Karpas-422 (cell line): ENCODE results near the gene SNX15. TPM values are rescaled to one million over a fixed set of nuclear protein-coding genes. Genes with fewer than 3 reads are reported as not detected.
A peak's percentile ranks its signal among the peaks of the same experiment; 100 is the strongest.
"Not testable (repeated sequence)": the region's sequence is repeated elsewhere in the genome, so short reads cannot be mapped to it uniquely, and the experiment has no call there.

ENCODE experiments used
- DNase-seq: peaks from one replicate; pipeline ENCODE4 v3.0.0-alpha.2; 2015
- H2AFZ ChIP-seq: fragments of 200-600 bp; sonication (generic); 2 replicates; pipeline ENCODE4 v1.6.1; 2014; ENCODE audit warnings: antibody characterized with exemption, low read length, mixed read lengths
- H3K27ac ChIP-seq: fragments of 200-600 bp; sonication (generic); 2 replicates; pipeline ENCODE4 v1.5.1; 2014; ENCODE audit warnings: mild to moderate bottlenecking, low read length, moderate library complexity
- H3K27me3 ChIP-seq: fragments of 200-600 bp; sonication (generic); 2 replicates; pipeline ENCODE4 v1.6.1; 2014; ENCODE audit warnings: low read length, mixed read lengths
- H3K36me3 ChIP-seq: fragments of 200-600 bp; sonication (generic); 2 replicates; pipeline ENCODE4 v1.6.1; 2014; ENCODE audit warnings: low read length, mixed read lengths; ENCODE audit not compliant: insufficient read depth
- H3K4me1 ChIP-seq: fragments of 200-600 bp; sonication (generic); 2 replicates; pipeline ENCODE4 v1.6.1; 2014; ENCODE audit warnings: mild to moderate bottlenecking, low read length, mixed read lengths
- H3K4me2 ChIP-seq: fragments of 200-600 bp; sonication (generic); 2 replicates; pipeline ENCODE4 v1.6.1; 2014; ENCODE audit warnings: low read length, low read depth, mild to moderate bottlenecking; ENCODE audit not compliant: poor library complexity, severe bottlenecking
- H3K4me3 ChIP-seq: fragments of 200-600 bp; sonication (generic); 2 replicates; pipeline ENCODE4 v1.5.1; 2014; ENCODE audit warnings: mild to moderate bottlenecking, antibody characterized with exemption, low read length, mixed read lengths
- H3K79me2 ChIP-seq: fragments of 200-600 bp; sonication (generic); 2 replicates; pipeline ENCODE4 v1.6.1; 2014; ENCODE audit warnings: mild to moderate bottlenecking, low read length, mixed read lengths
- H3K9ac ChIP-seq: fragments of 200-600 bp; sonication (generic); 2 replicates; pipeline ENCODE4 v1.6.0; 2014; ENCODE audit warnings: low read length
- H3K9me2 ChIP-seq: fragments of 200-600 bp; sonication (generic), shearing (Covaris generic); replicated peaks from 2 replicates; pipeline ENCODE4 v1.6.0; 2014; ENCODE audit warnings: mild to moderate bottlenecking, low read length, moderate library complexity; ENCODE audit not compliant: insufficient read depth
- H3K9me3 ChIP-seq: fragments of 300-700, 200-600 bp; sonication (generic); 2 replicates; pipeline ENCODE4 v1.6.1; 2014; ENCODE audit warnings: low read length, mixed read lengths
- H4K20me1 ChIP-seq: fragments of 200-600 bp; sonication (generic); 2 replicates; pipeline ENCODE4 v1.6.1; 2014; ENCODE audit warnings: mild to moderate bottlenecking, antibody characterized with exemption, low read length, low read depth; ENCODE audit not compliant: insufficient read depth
- total RNA-seq: library from RNA; depleted of rRNA; stranded (reverse); fragments of >200 nt; shearing (Covaris generic); gene quantifications from 2 replicates; pipeline ENCODE4 v1.2.3, GENCODE V29; 2014; ENCODE audit warnings: low replicate concordance; rRNA removed

Gene SNX15, protein sequence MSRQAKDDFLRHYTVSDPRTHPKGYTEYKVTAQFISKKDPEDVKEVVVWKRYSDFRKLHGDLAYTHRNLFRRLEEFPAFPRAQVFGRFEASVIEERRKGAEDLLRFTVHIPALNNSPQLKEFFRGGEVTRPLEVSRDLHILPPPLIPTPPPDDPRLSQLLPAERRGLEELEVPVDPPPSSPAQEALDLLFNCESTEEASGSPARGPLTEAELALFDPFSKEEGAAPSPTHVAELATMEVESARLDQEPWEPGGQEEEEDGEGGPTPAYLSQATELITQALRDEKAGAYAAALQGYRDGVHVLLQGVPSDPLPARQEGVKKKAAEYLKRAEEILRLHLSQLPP
- total RNA-seq, result 14.2 and 17.6 TPM in 2 replicates

DNA sequence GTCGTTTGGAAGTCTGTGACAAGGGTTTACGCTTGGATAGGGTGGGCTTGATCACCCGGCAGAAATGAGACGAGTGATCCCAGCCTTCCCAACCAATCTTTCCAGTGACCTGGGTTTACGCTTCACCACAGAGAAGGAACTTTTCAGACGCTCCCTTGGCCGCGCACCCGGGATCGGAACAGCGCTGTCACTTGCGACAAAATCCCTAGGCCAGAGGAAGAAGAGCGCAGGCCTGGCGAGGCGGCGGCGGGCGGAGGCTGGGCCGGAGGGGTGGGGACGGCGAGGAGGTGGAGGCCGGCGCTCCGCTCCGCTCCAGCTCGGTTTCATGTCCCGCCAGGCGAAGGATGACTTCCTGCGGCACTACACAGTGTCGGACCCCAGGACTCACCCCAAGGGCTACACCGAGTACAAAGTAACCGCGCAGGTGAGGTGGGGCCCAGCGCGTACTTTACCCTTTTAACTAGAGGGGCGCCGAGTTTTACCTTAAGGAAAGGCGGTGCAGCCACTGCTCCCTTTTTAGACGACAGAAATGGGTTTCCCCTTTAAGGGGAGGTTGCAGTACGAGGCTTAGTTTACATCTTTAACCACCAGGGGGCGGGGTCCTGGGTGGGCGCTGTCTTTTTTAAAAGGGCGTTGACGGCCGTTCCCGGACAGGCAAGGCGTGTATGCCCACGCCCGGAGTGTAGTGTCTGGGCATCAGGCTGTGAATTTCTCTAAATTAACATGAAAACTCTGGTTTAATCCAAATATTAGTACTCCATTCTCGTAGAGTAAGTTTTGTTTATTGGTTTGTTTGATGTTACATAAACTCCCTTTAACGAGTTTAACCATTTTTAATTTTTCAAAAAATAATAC is at the start of gene SNX15:
SNX15 (plus strand) TSS at position 227 of the 855 bp plus-strand sequence; CDS start at position 326, 99 bp downstream.
- Histone ChIP-seq H2AFZ (peak within 1 kb of the TSS; percentile 49; the same call in 1 of the 2 replicates), H3K9me3 (no peaks in the 10 kb centered on the region), H3K4me3 (peak within 1 kb of the TSS; percentile 62), H3K4me2 (peak within 1 kb of the TSS; percentile 78), H3K27ac (peak within 1 kb of the TSS; percentile 50), H3K4me1 (peaks cover 18% of the 10 kb centered on the region), H3K27me3 (no peaks in the 10 kb centered on the region), H3K36me3 (no peaks in the 10 kb centered on the region), H3K9ac (peak within 1 kb of the TSS; percentile 63), H3K79me2 (no peaks in the 10 kb centered on the region), H3K9me2 (no peaks in the 10 kb centered on the region), H4K20me1 (no peaks in the 10 kb centered on the region)
- peak; percentile 98 for DNase-seq

DNA sequence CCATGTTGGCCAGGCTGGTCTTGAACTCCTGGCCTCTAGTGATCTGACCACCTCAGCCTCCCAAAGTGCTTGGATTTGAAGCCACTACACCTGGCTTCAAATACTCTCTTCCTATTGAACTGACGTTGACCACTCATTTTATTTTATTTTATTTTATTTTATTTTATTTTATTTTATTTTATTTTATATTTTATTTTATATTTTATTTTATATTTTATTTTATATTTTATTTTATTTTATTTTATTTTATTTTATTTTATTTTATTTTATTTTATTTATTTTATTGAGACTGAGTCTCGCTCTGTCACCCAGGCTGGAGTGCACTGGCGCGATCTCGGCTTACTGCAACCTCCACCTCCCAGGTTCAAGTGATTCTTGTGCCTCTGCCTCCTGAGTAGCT is 43.9 kb upstream of the SNX15 start:
- not testable (repeated sequence) for H3K27ac ChIP-seq

DNA sequence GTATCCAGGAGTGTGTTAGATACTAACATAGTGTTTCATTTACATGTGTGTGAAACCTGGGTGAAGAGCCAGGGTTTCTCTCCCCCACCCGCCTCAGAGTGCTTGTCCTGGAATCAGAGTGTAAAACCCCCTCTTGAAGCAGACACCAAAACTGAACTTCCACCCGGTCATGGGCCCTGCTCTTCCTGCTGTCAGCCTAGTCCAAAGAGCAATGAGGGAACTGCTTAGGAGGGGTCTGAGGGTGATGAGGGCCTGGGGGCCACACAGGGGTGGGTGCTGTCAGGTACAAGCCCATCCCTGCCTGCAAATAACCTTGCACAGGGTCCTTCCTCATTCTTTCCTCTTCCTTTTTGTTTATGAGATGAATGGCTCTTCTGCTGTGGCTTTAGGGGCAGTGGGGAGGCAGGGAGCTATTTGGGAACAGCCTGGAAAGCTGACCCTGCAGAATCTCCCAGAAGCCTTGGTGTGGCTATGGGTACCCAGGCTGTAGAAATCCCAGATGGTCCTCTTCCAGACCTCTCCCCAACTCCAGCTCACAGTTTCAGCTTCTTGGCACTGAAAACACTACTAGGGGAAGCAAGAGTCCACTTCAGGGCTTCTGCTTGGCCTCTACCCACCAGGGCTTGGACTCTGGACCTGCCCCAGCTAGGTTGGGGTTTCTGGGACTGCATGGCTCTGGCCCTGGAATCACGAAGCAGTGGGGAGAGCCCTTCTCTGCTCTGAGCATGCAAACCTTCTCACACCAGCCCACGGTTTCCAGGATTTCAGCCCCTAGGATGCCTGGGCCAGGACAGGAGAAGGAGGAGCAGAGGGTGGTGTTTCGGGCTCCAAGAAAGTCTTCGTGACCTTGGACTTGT is 39.0 kb upstream of the SNX15 start:
- Histone ChIP-seq H2AFZ (peak overlapping the region; percentile 20; the same call in 1 of the 2 replicates), H3K27me3 (no peaks in the 10 kb centered on the region), H3K9me3 (no peaks in the 10 kb centered on the region), H3K9ac (no peak overlapping the region), H4K20me1 (no peaks in the 10 kb centered on the region), H3K4me2 (no peak overlapping the region), H3K27ac (no peak overlapping the region), H3K79me2 (no peaks in the 10 kb centered on the region), H3K4me3 (no peak overlapping the region), H3K36me3 (no peaks in the 10 kb centered on the region), H3K9me2 (no peaks in the 10 kb centered on the region), H3K4me1 (peaks cover 26% of the 10 kb centered on the region)
- no peak for DNase-seq

More for the DNA sequence above, 43.9 kb upstream of the SNX15 start:
- not testable (repeated sequence) for H3K4me3 ChIP-seq, H3K9me3 ChIP-seq, H3K79me2 ChIP-seq, H2AFZ ChIP-seq, H3K4me1 ChIP-seq, H3K9me2 ChIP-seq, H3K36me3 ChIP-seq, H3K9ac ChIP-seq, H3K4me2 ChIP-seq, H3K27me3 ChIP-seq, DNase-seq, H4K20me1 ChIP-seq

DNA sequence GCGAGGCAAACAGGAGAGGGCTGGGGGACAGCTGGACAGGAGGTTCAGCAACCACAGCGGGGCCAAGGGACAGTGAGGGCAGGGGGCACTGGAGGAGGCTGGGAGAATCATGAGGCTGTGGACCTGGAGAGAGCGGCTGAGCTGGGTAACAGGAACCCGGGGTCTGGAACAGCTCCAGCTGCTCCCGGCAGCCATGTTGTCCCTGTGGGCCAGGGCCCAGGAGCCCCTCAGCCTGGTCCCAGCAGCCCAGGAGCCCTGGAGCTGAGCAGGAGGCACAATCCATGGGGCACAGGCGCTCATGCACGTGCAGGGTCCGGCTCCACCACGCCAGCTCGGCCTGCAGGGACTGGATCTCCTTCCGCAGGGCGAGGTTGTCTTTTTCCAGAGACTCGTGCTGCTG is 37.8 kb upstream of the SNX15 start:
- H3K27ac ChIP-seq, result no peak overlapping the region
- no peak for DNase-seq
- H4K20me1 ChIP-seq, result no peaks in the 10 kb centered on the region
- H3K4me1 ChIP-seq, result peaks cover 26% of the 10 kb centered on the region
- H3K4me2 ChIP-seq, result peak overlapping the region; percentile 87
- no peaks in the 10 kb centered on the region for H3K79me2 ChIP-seq
- H3K9me2 ChIP-seq, result no peaks in the 10 kb centered on the region
- no peak overlapping the region for H3K4me3 ChIP-seq
- H3K36me3 ChIP-seq, result no peaks in the 10 kb centered on the region
- H2AFZ ChIP-seq, result no peak overlapping the region
- no peaks in the 10 kb centered on the region for H3K27me3 ChIP-seq
- 0 out of 2 replicates have a peak overlapping the region, but pooled peaks have one; percentile 65 for H3K9ac ChIP-seq
- no peaks in the 10 kb centered on the region for H3K9me3 ChIP-seq

DNA sequence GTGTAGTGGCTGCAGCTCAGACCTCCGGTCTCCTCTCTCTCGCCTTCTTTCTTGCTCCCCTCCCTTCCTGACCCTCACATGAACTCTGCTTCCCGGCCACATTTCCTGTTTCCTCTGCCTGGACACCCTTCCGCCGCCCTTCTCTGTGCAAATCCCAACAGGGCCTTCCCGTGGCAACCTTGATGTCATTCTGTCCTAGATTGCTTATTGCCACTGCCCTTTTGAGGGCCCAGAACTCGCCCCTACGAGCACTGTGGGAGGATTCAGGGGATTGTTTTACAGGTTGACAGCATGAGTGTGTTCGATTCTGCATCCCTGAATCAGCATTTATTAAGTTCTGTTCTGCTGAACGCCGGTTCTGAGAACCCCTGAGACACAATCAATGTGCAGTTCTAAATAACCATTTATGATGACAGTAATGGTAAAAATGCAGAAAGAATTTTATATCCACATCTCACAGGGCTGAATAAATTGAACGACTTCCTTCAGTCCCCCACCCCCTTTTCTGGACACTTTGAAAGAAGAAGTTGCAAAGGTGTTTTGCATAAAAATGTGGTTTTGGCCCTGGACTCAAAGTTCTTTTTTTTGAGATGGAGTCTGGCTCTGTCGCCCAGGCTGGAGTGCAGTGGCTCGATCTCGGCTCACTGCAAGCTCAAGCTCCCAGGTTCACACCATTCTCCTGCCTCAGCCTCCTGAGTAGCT is 36.9 kb upstream of the SNX15 start:
- no peaks in the 10 kb centered on the region for H4K20me1 ChIP-seq
- no peaks in the 10 kb centered on the region for H3K9me2 ChIP-seq
- peak overlapping the region; percentile 58 for H3K4me3 ChIP-seq
- H3K36me3 ChIP-seq, result no peaks in the 10 kb centered on the region
- peaks cover 26% of the 10 kb centered on the region for H3K4me1 ChIP-seq
- no peaks in the 10 kb centered on the region for H3K79me2 ChIP-seq
- peak overlapping the region; percentile 87 for H3K4me2 ChIP-seq
- H3K9me3 ChIP-seq, result no peaks in the 10 kb centered on the region
- no peaks in the 10 kb centered on the region for H3K27me3 ChIP-seq
- H2AFZ ChIP-seq, result peak overlapping the region; percentile 95
- H3K9ac ChIP-seq, result peak overlapping the region; percentile 65
- H3K27ac ChIP-seq, result peak overlapping the region; percentile 85
- peak; percentile 88 for DNase-seq

DNA sequence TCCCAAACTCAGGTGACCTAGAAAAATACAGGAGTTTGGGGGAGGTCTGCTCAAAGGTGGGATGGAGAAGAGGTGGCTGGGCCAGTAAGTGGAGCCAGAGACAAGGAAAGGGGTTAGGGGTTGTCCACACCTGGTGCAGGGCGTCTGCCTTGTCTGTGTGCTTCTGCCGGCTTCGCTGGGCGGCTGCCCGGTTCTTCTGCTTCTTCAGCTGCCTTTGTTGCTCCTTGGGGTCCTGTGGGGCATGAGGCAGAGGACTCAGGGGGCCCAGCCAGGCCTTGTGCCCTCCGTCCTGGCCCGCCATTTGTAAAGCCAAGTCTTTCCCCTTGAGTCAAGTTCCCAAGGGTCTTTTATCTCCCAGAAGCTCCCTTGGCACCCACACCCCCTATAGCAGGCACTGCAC is 32.9 kb upstream of the SNX15 start:
- no peak overlapping the region for H2AFZ ChIP-seq
- H3K36me3 ChIP-seq, result no peaks in the 10 kb centered on the region
- no peak overlapping the region for H3K27ac ChIP-seq
- no peak overlapping the region for H3K4me3 ChIP-seq
- H3K9ac ChIP-seq, result no peak overlapping the region
- no peaks in the 10 kb centered on the region for H3K27me3 ChIP-seq
- H4K20me1 ChIP-seq, result no peaks in the 10 kb centered on the region
- DNase-seq, result no peak
- H3K9me2 ChIP-seq, result no peaks in the 10 kb centered on the region
- H3K4me2 ChIP-seq, result no peak overlapping the region
- peaks cover 36% of the 10 kb centered on the region for H3K4me1 ChIP-seq
- no peaks in the 10 kb centered on the region for H3K79me2 ChIP-seq
- H3K9me3 ChIP-seq, result no peaks in the 10 kb centered on the region

DNA sequence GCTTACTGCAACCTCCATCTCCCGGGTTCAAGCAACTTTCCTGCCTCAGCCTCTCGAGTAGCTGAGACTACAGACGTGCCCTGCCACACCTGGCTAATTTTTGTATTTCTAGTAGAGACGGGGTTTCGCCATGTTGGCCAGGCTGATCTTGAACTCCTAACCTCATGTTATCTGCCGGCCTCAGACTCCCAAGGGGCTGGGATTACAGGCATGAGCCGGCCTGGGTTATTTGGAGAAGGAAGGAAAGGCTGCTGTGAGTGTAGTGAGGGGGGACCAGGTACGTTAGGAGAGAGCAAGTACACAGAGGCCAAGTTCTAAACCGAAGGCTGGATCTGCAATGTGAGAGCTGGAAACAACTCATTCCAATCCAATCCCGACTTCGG is 30.9 kb upstream of the SNX15 start:
- DNase-seq, result no peak
- no peaks in the 10 kb centered on the region for H3K9me2 ChIP-seq
- H2AFZ ChIP-seq, result no peak overlapping the region
- H4K20me1 ChIP-seq, result no peaks in the 10 kb centered on the region
- peak overlapping the region; percentile 30 for H3K4me2 ChIP-seq
- H3K27me3 ChIP-seq, result no peaks in the 10 kb centered on the region
- no peak overlapping the region for H3K27ac ChIP-seq
- H3K79me2 ChIP-seq, result no peaks in the 10 kb centered on the region
- H3K9me3 ChIP-seq, result no peaks in the 10 kb centered on the region
- H3K4me3 ChIP-seq, result peak overlapping the region; percentile 25; the same call in 1 of the 2 replicates
- no peaks in the 10 kb centered on the region for H3K36me3 ChIP-seq
- peaks cover 20% of the 10 kb centered on the region for H3K4me1 ChIP-seq
- peak overlapping the region; percentile 22 for H3K9ac ChIP-seq
